GM23338 (cell line): ENCODE data around the gene CYP4F2. TPM values are rescaled to one million over a fixed set of nuclear protein-coding genes. Genes with fewer than 3 reads are reported as not detected.

Experiments used
- ATAC-seq: fragments of 200-7000 bp; cut with Tn5 transposase; 3 replicates; pipeline ENCODE4 v1.9.1; 2020
- DNase-seq: peaks from one replicate; pipeline ENCODE4 v3.0.0-alpha.2; 2015; ENCODE audit warnings: low spot score
- H2AFZ ChIP-seq: fragments of 200-600 bp; sonication (generic); 2 replicates; pipeline ENCODE4 v1.8.0; 2016; ENCODE audit warnings: antibody characterized with exemption, mild to moderate bottlenecking, moderate library complexity
- H3F3A ChIP-seq: fragments of 200-600 bp; sonication (generic); replicated peaks from 2 replicates; pipeline ENCODE4 v1.8.0; 2017; ENCODE audit warnings: antibody characterized with exemption, mixed run types, low read depth
- H3K27ac ChIP-seq: fragments of 200-600 bp; sonication (generic); 2 replicates; pipeline ENCODE4 v1.6.1; 2016; ENCODE audit warnings: low read depth
- H3K27me3 ChIP-seq: fragments of 200-600 bp; sonication (generic); 2 replicates; pipeline ENCODE4 v1.8.0; 2016; ENCODE audit warnings: mild to moderate bottlenecking, mixed run types, moderate library complexity; ENCODE audit not compliant: insufficient read depth
- H3K36me3 ChIP-seq: fragments of 200-600 bp; sonication (generic); 2 replicates; pipeline ENCODE4 v1.8.0; 2016; ENCODE audit warnings: mild to moderate bottlenecking; ENCODE audit not compliant: insufficient read depth
- H3K4me1 ChIP-seq: fragments of 200-600 bp; sonication (generic); 2 replicates; pipeline ENCODE4 v1.8.0; 2016; ENCODE audit warnings: mild to moderate bottlenecking, moderate library complexity; ENCODE audit not compliant: insufficient read depth
- H3K4me2 ChIP-seq: fragments of 200-600 bp; sonication (generic); 2 replicates; pipeline ENCODE4 v1.7.1; 2017; ENCODE audit warnings: mixed run types
- H3K4me3 ChIP-seq: fragments of 200-600 bp; sonication (generic); 2 replicates; pipeline ENCODE4 v1.6.1; 2016; ENCODE audit warnings: mixed run types
- H3K79me2 ChIP-seq: fragments of 200-600 bp; sonication (generic); replicated peaks from 2 replicates; pipeline ENCODE4 v1.8.0; 2017; ENCODE audit warnings: mild to moderate bottlenecking; ENCODE audit not compliant: insufficient read depth
- H3K9me2 ChIP-seq: fragments of 200-600 bp; sonication (generic); 2 replicates; pipeline ENCODE4 v1.8.0; 2017; ENCODE audit not compliant: insufficient read depth
- H4K20me1 ChIP-seq: fragments of 200-600 bp; sonication (generic); replicated peaks from 2 replicates; pipeline ENCODE4 v1.8.0; 2017; ENCODE audit warnings: mild to moderate bottlenecking; ENCODE audit not compliant: insufficient read depth
- H3K27ac Mint-ChIP-seq: 2 replicates; pipeline ENCODE4 v1.8.0; 2020; ENCODE audit warnings: inconsistent platforms, mild to moderate bottlenecking, moderate library complexity, mixed read lengths
- H3K27me3 Mint-ChIP-seq: 3 replicates; pipeline ENCODE4 v1.8.0; 2022; ENCODE audit warnings: low read depth, mild to moderate bottlenecking, moderate library complexity, mixed read lengths, inconsistent platforms; ENCODE audit not compliant: insufficient read depth, poor library complexity
- H3K36me3 Mint-ChIP-seq: 3 replicates; pipeline ENCODE4 v1.8.0; 2021; ENCODE audit warnings: low read depth, mild to moderate bottlenecking, inconsistent platforms, moderate library complexity, mixed read lengths
- H3K4me1 Mint-ChIP-seq: 3 replicates; pipeline ENCODE4 v1.8.0; 2020; ENCODE audit warnings: mild to moderate bottlenecking, inconsistent platforms, mixed read lengths
- H3K4me3 Mint-ChIP-seq: 3 replicates; pipeline ENCODE4 v1.8.0; 2021; ENCODE audit warnings: moderate library complexity, mild to moderate bottlenecking, inconsistent platforms, mixed read lengths
- H3K9me3 Mint-ChIP-seq: 3 replicates; pipeline ENCODE4 v1.8.0; 2020; ENCODE audit warnings: moderate library complexity, mild to moderate bottlenecking, inconsistent platforms, mixed read lengths
- EZH2 ChIP-seq: fragments of 200-600 bp; sonication (generic); IDR thresholded peaks from one replicate; pipeline ENCODE4 v1.8.0; 2017; ENCODE audit warnings: antibody characterized with exemption, mild to moderate bottlenecking, low read depth; ENCODE audit not compliant: unreplicated experiment
- JUNB ChIP-seq: IDR thresholded peaks from one replicate; pipeline ENCODE4 v1.6.1; 2016; ENCODE audit warnings: antibody characterized with exemption; ENCODE audit not compliant: unreplicated experiment
- NANOG ChIP-seq: IDR thresholded peaks from 2 replicates; pipeline ENCODE4 v1.6.1; 2016; ENCODE audit warnings: antibody characterized with exemption, borderline replicate concordance
- POLR2AphosphoS5 ChIP-seq: IDR thresholded peaks from 2 replicates; pipeline ENCODE4 v1.6.1; 2016; ENCODE audit warnings: antibody characterized with exemption, low read depth
- STAT1 ChIP-seq: IDR thresholded peaks from one replicate; pipeline ENCODE4 v1.6.1; 2016; ENCODE audit warnings: antibody characterized with exemption; ENCODE audit not compliant: unreplicated experiment
- polyA plus RNA-seq: library from polyadenylated mRNA; unstranded; fragments of >200 nt; fragmentation: Nextera tagmentation; extraction: Ambion mirVana; gene quantifications from 2 replicates; pipeline ENCODE4 v1.2.1, GENCODE V29; 2016
- total RNA-seq: library from RNA; depleted of rRNA; stranded (reverse); fragments of >200 nt; shearing (Covaris generic); gene quantifications from 2 replicates; pipeline ENCODE4 v1.2.3, GENCODE V29; 2014
- TF ChIP-seq, protein P1 (sequence below), 2 experiments: fragments of 200-600 bp in 1 of 2; sonication (generic) in 1 of 2; conservative IDR thresholded peaks; 2 replicates each; pipeline versions ENCODE4 v1.5.1 to v1.6.1; 2016 to 2017; ENCODE audit warnings: antibody characterized with exemption in 2 of 2, low read depth in 2 of 2, mild to moderate bottlenecking in 2 of 2, moderate library complexity in 1 of 2

Gene CYP4F2
- total and polyA plus RNA-seq, 2 experiments from 2014 or later, result not detected

DNA sequence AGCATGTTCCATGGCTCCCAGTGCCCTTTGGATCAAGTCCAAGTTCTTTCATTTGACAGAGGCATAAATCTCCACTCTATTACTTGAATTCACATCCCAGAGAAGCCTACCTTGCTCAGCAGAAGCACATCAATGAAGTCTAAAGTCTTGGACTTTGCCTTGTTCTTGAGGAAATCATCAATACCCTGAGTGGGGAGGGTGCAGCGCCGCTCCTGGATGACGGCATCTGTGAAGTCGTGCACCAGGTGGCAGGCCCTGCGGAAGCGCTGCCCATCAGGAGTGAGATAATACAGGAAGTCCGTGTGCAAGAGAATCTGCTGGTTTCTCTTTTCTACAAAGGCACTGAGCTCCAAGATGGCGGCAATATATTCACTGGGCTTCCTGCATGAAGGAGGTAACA, 25.8 kb upstream of the CYP4F2 start (continued):
- TF ChIP-seq, protein P1, sequence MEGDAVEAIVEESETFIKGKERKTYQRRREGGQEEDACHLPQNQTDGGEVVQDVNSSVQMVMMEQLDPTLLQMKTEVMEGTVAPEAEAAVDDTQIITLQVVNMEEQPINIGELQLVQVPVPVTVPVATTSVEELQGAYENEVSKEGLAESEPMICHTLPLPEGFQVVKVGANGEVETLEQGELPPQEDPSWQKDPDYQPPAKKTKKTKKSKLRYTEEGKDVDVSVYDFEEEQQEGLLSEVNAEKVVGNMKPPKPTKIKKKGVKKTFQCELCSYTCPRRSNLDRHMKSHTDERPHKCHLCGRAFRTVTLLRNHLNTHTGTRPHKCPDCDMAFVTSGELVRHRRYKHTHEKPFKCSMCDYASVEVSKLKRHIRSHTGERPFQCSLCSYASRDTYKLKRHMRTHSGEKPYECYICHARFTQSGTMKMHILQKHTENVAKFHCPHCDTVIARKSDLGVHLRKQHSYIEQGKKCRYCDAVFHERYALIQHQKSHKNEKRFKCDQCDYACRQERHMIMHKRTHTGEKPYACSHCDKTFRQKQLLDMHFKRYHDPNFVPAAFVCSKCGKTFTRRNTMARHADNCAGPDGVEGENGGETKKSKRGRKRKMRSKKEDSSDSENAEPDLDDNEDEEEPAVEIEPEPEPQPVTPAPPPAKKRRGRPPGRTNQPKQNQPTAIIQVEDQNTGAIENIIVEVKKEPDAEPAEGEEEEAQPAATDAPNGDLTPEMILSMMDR (conservative IDR thresholded peaks at IDR 0.05; ENCODE audit: low read depth in 2 of 2), result no peak
- TF ChIP-seq STAT1, result no peak
- no peak for TF ChIP-seq NANOG
- no peak for TF ChIP-seq EZH2

- Histone ChIP-seq H3K9me2 (no peaks in the 10 kb centered on the region), H4K20me1 (no peaks in the 10 kb centered on the region), H2AFZ (no peak overlapping the region), H3K4me3 (no peak overlapping the region), H3K79me2 (no peaks in the 10 kb centered on the region), H3K27ac (no peak overlapping the region), H3K4me1 (no peaks in the 10 kb centered on the region), H3F3A (no peaks in the 10 kb centered on the region), H3K36me3 (no peaks in the 10 kb centered on the region), H3K27me3 (no peaks in the 10 kb centered on the region), H3K4me2 (no peak overlapping the region)
- no peak for DNase-seq
- Mint-ChIP-seq H3K9me3 (peaks cover 96% of the 10 kb centered on the region), H3K4me1 (no peaks in the 10 kb centered on the region), H3K4me3 (no peak overlapping the region), H3K36me3 (peaks cover 39% of the 10 kb centered on the region), H3K27me3 (no peaks in the 10 kb centered on the region), H3K27ac (no peak overlapping the region)
- no peak for TF ChIP-seq POLR2AphosphoS5
- ATAC-seq, result no peak
Measured at GRCh38 chr19:15922021-15922420, 24.1 kb upstream of the CYP4F2 start.

DNA sequence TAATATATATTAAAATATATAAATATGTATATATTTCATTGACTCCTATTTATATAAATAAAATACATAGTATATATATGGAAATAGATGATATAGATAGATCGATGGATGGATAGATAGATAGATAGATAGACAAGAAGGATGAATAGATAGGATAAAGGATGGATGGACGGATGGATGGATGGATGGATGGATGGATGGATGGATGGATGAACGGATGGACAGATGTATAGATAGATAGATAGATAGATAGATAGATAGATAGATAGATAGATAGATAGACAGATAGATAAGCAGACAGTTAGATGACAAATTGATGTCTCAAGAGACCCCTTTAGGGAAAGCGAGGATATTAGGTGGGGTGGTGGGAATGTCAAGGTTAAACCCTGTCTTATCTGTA, 21.4 kb upstream of the CYP4F2 start:
- no peaks in the 10 kb centered on the region for H3K4me1 ChIP-seq

DNA sequence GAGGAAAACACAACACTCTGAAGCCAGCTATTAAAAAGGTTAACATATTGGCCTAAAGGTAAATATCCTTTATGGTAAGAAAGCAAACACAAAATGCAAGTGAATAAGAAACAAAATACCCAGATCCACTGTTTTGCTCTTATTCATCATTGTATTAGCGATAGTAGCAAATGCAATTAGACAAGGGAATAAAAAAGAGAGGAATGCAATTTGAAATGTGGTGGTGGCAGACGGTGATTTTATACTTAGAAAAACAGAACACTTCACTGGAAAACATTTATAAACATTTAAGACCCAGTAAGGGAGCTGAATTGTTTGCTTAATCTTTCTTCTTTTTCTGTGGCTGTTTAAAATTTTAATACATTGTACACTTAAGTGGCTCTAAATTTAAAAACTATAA, 17.2 kb upstream of the CYP4F2 start:
- H4K20me1 ChIP-seq, result no peaks in the 10 kb centered on the region
- Mint-ChIP-seq H3K4me3 (no peak overlapping the region), H3K27ac (no peak overlapping the region), H3K9me3 (peaks cover 90% of the 10 kb centered on the region), H3K4me1 (no peaks in the 10 kb centered on the region), H3K27me3 (peaks cover 3% of the 10 kb centered on the region), H3K36me3 (peaks cover 22% of the 10 kb centered on the region)
- no peak for ATAC-seq
- no peak overlapping the region for H3K4me3 ChIP-seq
- no peaks in the 10 kb centered on the region for H3K4me1 ChIP-seq
- no peak overlapping the region for H3K4me2 ChIP-seq
- H3K27me3 ChIP-seq, result no peaks in the 10 kb centered on the region
- no peaks in the 10 kb centered on the region for H3K79me2 ChIP-seq
- no peak overlapping the region for H2AFZ ChIP-seq
- no peaks in the 10 kb centered on the region for H3F3A ChIP-seq
- H3K27ac ChIP-seq, result no peak overlapping the region
- H3K9me2 ChIP-seq, result no peaks in the 10 kb centered on the region
- no peak for DNase-seq
- 0 out of 2 replicates have a peak, but pooled peaks cover 5% of the 10 kb centered on the region for H3K36me3 ChIP-seq
- TF ChIP-seq STAT1, result no peak
- TF ChIP-seq JUNB, result no peak

More for the DNA sequence above, 21.4 kb upstream of the CYP4F2 start:
- H3K4me1 Mint-ChIP-seq, result no peaks in the 10 kb centered on the region
- no peak overlapping the region for H3K4me2 ChIP-seq
- H3K36me3 ChIP-seq, result 0 out of 2 replicates have a peak, but pooled peaks cover 5% of the 10 kb centered on the region
- DNase-seq, result no peak
- H3F3A ChIP-seq, result no peaks in the 10 kb centered on the region
- H3K27ac Mint-ChIP-seq, result no peak overlapping the region
- no peak overlapping the region for H3K4me3 Mint-ChIP-seq
- H3K4me3 ChIP-seq, result no peak overlapping the region
- no peak for ATAC-seq
- peaks cover 34% of the 10 kb centered on the region for H3K36me3 Mint-ChIP-seq
- H3K79me2 ChIP-seq, result no peaks in the 10 kb centered on the region
- H2AFZ ChIP-seq, result no peak overlapping the region
- no peaks in the 10 kb centered on the region for H3K9me2 ChIP-seq
- no peak for TF ChIP-seq JUNB
- peaks cover 1% of the 10 kb centered on the region for H3K27me3 Mint-ChIP-seq
- H3K9me3 Mint-ChIP-seq, result peaks cover 95% of the 10 kb centered on the region
- no peaks in the 10 kb centered on the region for H4K20me1 ChIP-seq
- H3K27ac ChIP-seq, result no peak overlapping the region
- H3K27me3 ChIP-seq, result no peaks in the 10 kb centered on the region
